DND-41 (cell line): ENCODE results near the gene THAP12.

Experiments used
- CTCF ChIP-seq: IDR thresholded peaks from 2 replicates; pipeline ENCODE4 v1.5.1; 2012; ENCODE audit warnings: borderline replicate concordance, low read length, moderate library complexity, mild to moderate bottlenecking; ENCODE audit not compliant: poor library complexity, severe bottlenecking; ENCODE audit errors: extremely low read depth
- EZH2 ChIP-seq: IDR thresholded peaks from 3 replicates; pipeline ENCODE4 v1.6.1; 2012; ENCODE audit warnings: borderline replicate concordance, low read depth, mild to moderate bottlenecking, moderate library complexity, low read length, inconsistent platforms; ENCODE audit not compliant: severe bottlenecking

GRCh38 chr11:76419896-76420295, 39.0 kb upstream of the THAP12 start:
- peak; percentile 64 for TF ChIP-seq CTCF
- no peak for TF ChIP-seq EZH2
